HEK293T (cell line): ENCODE measurements around the gene GRM7.

Experiments
- ARNT ChIP-seq: fragments of 450-650 bp; IDR thresholded peaks from 2 replicates; pipeline ENCODE4 v1.6.1; 2017; ENCODE audit warnings: mild to moderate bottlenecking
- BHLHE40 ChIP-seq: fragments of 450-650 bp; IDR thresholded peaks from 2 replicates; pipeline ENCODE4 v1.6.1; 2016; ENCODE audit warnings: mild to moderate bottlenecking, moderate library complexity, borderline replicate concordance
- CTBP1 ChIP-seq: fragments of 450-650 bp; IDR thresholded peaks from 2 replicates; pipeline ENCODE4 v1.6.1; 2016; ENCODE audit warnings: borderline replicate concordance
- ELF4 ChIP-seq: fragments of 450-650 bp; IDR thresholded peaks from 2 replicates; pipeline ENCODE4 v1.6.1; 2017; ENCODE audit warnings: antibody characterized with exemption
- FOXA1 ChIP-seq: fragments of 450-650 bp; IDR thresholded peaks from 2 replicates; pipeline ENCODE4 v1.6.1; 2016; ENCODE audit warnings: mild to moderate bottlenecking
- FOXM1 ChIP-seq: fragments of 450-650 bp; IDR thresholded peaks from 2 replicates; pipeline ENCODE4 v1.6.1; 2017; ENCODE audit warnings: mild to moderate bottlenecking, borderline replicate concordance
- HDGF ChIP-seq: fragments of 450-650 bp; IDR thresholded peaks from 2 replicates; pipeline ENCODE4 v1.6.1; 2017; ENCODE audit warnings: antibody characterized with exemption, borderline replicate concordance
- LEF1 ChIP-seq: fragments of 450-650 bp; IDR thresholded peaks from 2 replicates; pipeline ENCODE4 v1.6.1; 2017; ENCODE audit warnings: mild to moderate bottlenecking, borderline replicate concordance
- NFRKB ChIP-seq: fragments of 450-650 bp; IDR thresholded peaks from 2 replicates; pipeline ENCODE4 v1.6.1; 2016; ENCODE audit warnings: mild to moderate bottlenecking, moderate library complexity
- SP1 ChIP-seq: fragments of 450-650 bp; IDR thresholded peaks from 2 replicates; pipeline ENCODE4 v1.6.1; 2017
- SUZ12 ChIP-seq: fragments of 450-650 bp; IDR thresholded peaks from 2 replicates; pipeline ENCODE4 v1.6.1; 2016; ENCODE audit warnings: mild to moderate bottlenecking
- TF ChIP-seq, protein P1 (sequence below): fragments of 450-650 bp; IDR thresholded peaks from 2 replicates; pipeline ENCODE4 v1.6.1; 2016

DNA sequence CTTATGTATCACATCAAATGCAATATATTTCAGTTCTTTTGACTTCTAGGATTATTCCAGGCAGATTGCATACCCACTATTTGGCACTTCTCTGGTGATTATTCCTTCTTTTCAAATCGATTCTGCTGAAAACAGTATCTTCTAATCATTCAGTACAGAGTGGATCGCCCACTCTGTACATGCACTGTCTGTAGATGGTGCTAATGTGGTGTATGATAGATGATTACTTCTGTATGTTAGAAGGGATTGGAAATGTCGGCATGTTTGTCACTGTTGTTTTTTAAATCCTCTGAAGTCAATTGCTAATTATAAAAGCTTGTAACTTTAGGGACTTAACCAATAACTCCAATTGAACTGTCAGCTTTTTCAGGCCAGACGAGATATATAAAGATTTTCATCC is 642.5 kb downstream of the GRM7 start:
- TF ChIP-seq ELF4 (no peak), FOXA1 (no peak), SUZ12 (no peak), HDGF (no peak), SP1 (no peak), ARNT (no peak), BHLHE40 (no peak), FOXM1 (no peak), CTBP1 (no peak), LEF1 (no peak), NFRKB (no peak)
- TF ChIP-seq, protein P1, sequence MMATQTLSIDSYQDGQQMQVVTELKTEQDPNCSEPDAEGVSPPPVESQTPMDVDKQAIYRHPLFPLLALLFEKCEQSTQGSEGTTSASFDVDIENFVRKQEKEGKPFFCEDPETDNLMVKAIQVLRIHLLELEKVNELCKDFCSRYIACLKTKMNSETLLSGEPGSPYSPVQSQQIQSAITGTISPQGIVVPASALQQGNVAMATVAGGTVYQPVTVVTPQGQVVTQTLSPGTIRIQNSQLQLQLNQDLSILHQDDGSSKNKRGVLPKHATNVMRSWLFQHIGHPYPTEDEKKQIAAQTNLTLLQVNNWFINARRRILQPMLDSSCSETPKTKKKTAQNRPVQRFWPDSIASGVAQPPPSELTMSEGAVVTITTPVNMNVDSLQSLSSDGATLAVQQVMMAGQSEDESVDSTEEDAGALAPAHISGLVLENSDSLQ: no peak
